Erythroblast (primary cell): Measurements from ENCODE around the gene A2ML1.
A peak's percentile ranks its signal among the peaks of the same experiment; 100 is the strongest.

Experiments used
- DNase-seq, 2 experiments: peaks; one replicate each; lab custom pipeline; 2025; lab: John Stamatoyannopoulos, UW
- GATA1 ChIP-seq: IDR thresholded peaks from 2 replicates; pipeline ENCODE4 v1.6.1; 2011; ENCODE audit warnings: low read depth, mild to moderate bottlenecking, control low read depth, low read length, moderate library complexity
- POLR2A ChIP-seq: IDR thresholded peaks from 2 replicates; pipeline ENCODE4 v1.6.1; 2011; ENCODE audit warnings: mild to moderate bottlenecking, low read length

Gene A2ML1

GRCh38 chr12:8831116-8831515 is 8.7 kb downstream of the A2ML1 start:
- no peak for DNase-seq
- TF ChIP-seq POLR2A (no peak), GATA1 (no peak)

- no peak for TF ChIP-seq GATA1
- no peak for TF ChIP-seq POLR2A
- DNase-seq, result no peak
These were observed 10.1 kb downstream of the A2ML1 start for GRCh38 chr12:8832500-8832899.

GRCh38 chr12:8834230-8834629 is 11.8 kb downstream of the A2ML1 start:
- no peak for DNase-seq
- no peak for TF ChIP-seq POLR2A
- TF ChIP-seq GATA1, result no peak

- no peak for DNase-seq
- no peak for TF ChIP-seq POLR2A
- TF ChIP-seq GATA1, result no peak
These were observed 14.9 kb downstream of the A2ML1 start for GRCh38 chr12:8837291-8837690.

- TF ChIP-seq GATA1 (no peak), POLR2A (no peak)
- DNase-seq, result no peak
These were observed 17.9 kb downstream of the A2ML1 start for GRCh38 chr12:8840321-8840720.

- DNase-seq, result no peak
- TF ChIP-seq POLR2A, result no peak
- TF ChIP-seq GATA1, result no peak
These were observed 18.7 kb downstream of the A2ML1 start for GRCh38 chr12:8840938-8841633.

- TF ChIP-seq POLR2A, result no peak
- TF ChIP-seq GATA1, result no peak
- peak in 1 of 2 experiments; percentile 62 for DNase-seq
These were observed 19.4 kb downstream of the A2ML1 start for GRCh38 chr12:8841778-8842177.

GRCh38 chr12:8844665-8845064 is 22.2 kb downstream of the A2ML1 start:
- DNase-seq, result no peak
- TF ChIP-seq GATA1 (no peak), POLR2A (no peak)

GRCh38 chr12:8846305-8846704 is 23.9 kb downstream of the A2ML1 start:
- DNase-seq, result no peak
- no peak for TF ChIP-seq GATA1
- no peak for TF ChIP-seq POLR2A

GRCh38 chr12:8847435-8847834 is 25.0 kb downstream of the A2ML1 start:
- no peak for TF ChIP-seq GATA1
- TF ChIP-seq POLR2A, result no peak
- DNase-seq, result no peak

GRCh38 chr12:8849876-8850275 is 27.5 kb downstream of the A2ML1 start:
- DNase-seq, result no peak
- TF ChIP-seq POLR2A, result no peak
- no peak for TF ChIP-seq GATA1

GRCh38 chr12:8852119-8852518 is 29.7 kb downstream of the A2ML1 start:
- no peak for DNase-seq
- no peak for TF ChIP-seq GATA1
- TF ChIP-seq POLR2A, result no peak

- TF ChIP-seq GATA1, result no peak
- TF ChIP-seq POLR2A, result no peak
- DNase-seq, result peak in 1 of 2 experiments; percentile 68
These were observed 33.5 kb downstream of the A2ML1 start for GRCh38 chr12:8855891-8856290.

- DNase-seq, result peak in 1 of 2 experiments; percentile 7
These were observed 37.0 kb downstream of the A2ML1 start for GRCh38 chr12:8859448-8859847.
